Measurements from ENCODE around the gene TIGD7.

Gene TIGD7

DNA sequence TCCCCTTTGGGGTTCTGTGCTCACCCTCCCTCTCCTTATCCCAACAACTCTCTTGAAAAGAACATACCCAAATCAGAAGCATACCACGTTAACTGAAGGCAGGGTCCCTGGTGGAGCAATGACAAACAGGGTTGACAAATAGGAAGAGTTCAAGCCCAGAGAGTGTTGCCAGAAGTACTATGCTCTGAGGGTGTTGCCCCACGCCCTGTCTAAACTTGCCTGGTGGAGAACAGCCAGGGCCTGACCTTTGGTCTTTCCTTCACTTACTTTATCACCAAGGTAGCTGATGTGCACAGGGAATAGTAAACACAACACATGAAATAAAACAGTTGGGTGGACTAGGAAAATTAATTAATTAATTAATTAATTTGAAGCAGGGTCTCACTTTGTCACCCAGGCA lies 23.4 kb upstream of the TIGD7 start:
- Histone ChIP-seq H3K27me3 (ENCODE audit: insufficient read depth, low read depth, severe bottlenecking) (no peaks in the 10 kb centered on the region), H3K36me3 (no peaks in the 10 kb centered on the region), H3K27ac (no peak overlapping the region), H3K4me3 (ENCODE audit: low read depth, low read length) (no peak overlapping the region), H3K9me3 (ENCODE audit: severe bottlenecking) (no peaks in the 10 kb centered on the region)
- DNase-seq = no peak
- no peak for TF ChIP-seq CTCF (IDR thresholded peaks at IDR 0.05; ENCODE audit: low read depth, low read length)

GRCh38 chr16:3328104-3328503 lies 22.9 kb upstream of the TIGD7 start:
- H3K36me3 ChIP-seq = no peaks in the 10 kb centered on the region
- no peak overlapping the region for H3K4me3 ChIP-seq (ENCODE audit: low read depth, low read length)
- no peak for TF ChIP-seq CTCF (IDR thresholded peaks at IDR 0.05; ENCODE audit: low read depth, low read length)
- no peak for DNase-seq
- H3K9me3 ChIP-seq (ENCODE audit: severe bottlenecking) = no peaks in the 10 kb centered on the region
- H3K27ac ChIP-seq = no peak overlapping the region
- H3K27me3 ChIP-seq (ENCODE audit: insufficient read depth, low read depth, severe bottlenecking) = no peaks in the 10 kb centered on the region

DNA sequence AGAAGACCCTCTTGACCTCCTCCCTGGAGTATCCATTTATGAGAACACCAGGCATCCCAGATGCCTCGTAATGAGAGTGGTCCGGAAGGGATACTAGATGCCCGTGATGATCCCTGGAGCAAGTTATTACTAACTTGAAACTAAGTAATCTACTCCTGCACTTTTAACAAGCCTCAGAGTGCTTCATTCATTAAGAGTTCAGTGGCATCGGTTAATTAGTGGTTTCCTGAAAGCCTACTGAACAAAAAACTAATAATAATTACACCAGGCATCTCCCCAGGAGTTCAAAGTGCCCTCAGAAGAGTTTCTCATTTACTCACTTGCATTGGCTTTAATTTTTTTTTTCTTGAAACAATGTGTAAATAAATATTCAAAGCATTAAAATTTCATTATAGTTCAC lies 22.3 kb upstream of the TIGD7 start:
- H3K27me3 ChIP-seq (ENCODE audit: insufficient read depth, low read depth, severe bottlenecking) = no peaks in the 10 kb centered on the region
- no peak for DNase-seq
- no peak overlapping the region for H3K4me3 ChIP-seq (ENCODE audit: low read depth, low read length)
- no peak overlapping the region for H3K27ac ChIP-seq
- H3K9me3 ChIP-seq (ENCODE audit: severe bottlenecking) = no peaks in the 10 kb centered on the region
- no peaks in the 10 kb centered on the region for H3K36me3 ChIP-seq
- TF ChIP-seq CTCF (IDR thresholded peaks at IDR 0.05; ENCODE audit: low read depth, low read length) = no peak

DNA sequence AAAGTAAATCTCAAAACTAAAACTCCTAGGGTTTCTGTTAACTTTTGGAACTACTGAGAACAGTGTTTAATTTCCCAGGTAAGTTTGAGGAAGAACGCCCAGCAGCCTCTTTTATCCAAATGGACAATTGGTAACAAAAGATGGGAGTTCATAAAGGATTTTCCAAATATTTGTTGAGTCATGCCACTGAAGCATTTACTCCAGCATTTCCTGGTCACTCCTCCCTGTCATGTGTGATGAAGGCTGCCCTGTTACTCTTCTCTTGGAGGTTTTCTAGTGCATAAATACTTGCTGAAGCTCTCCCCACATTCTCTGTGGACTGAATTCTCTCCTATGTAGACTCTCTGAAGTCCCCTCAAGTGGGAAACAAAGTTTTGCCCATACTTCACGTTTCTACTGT lies 16.6 kb upstream of the TIGD7 start:
- Histone ChIP-seq H3K27me3 (ENCODE audit: insufficient read depth, low read depth, severe bottlenecking) (no peaks in the 10 kb centered on the region), H3K9me3 (ENCODE audit: severe bottlenecking) (peaks cover 30% of the 10 kb centered on the region), H3K27ac (no peak overlapping the region), H3K36me3 (peaks cover 21% of the 10 kb centered on the region), H3K4me3 (ENCODE audit: low read depth, low read length) (no peak overlapping the region)
- TF ChIP-seq CTCF (IDR thresholded peaks at IDR 0.05; ENCODE audit: low read depth, low read length) = no peak
- DNase-seq = no peak

DNA sequence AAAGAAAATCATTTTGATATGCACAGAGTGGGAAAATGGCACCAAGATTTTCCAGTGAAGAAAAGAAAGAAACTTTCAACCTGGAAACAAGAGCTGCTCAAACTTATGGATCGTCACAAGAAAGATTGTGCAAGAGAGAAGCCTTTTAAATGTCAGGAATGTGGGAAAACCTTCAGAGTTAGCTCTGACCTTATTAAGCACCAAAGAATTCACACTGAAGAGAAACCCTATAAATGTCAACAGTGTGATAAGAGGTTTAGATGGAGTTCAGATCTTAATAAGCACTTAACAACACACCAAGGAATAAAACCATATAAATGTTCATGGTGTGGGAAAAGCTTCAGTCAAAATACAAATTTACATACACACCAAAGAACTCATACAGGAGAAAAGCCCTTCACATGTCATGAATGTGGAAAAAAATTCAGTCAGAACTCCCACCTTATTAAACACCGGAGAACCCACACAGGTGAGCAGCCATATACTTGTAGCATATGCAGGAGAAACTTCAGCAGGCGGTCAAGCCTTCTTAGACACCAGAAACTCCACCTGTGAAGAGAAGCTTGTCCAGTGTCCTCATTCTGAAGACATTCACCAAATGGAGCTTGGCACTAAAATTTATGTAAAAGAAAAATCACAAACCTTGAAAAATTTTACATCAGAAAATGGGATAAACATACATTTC lies 12.2 kb upstream of the TIGD7 start:
- TF ChIP-seq CTCF (IDR thresholded peaks at IDR 0.05; ENCODE audit: low read depth, low read length) = no peak
- Histone ChIP-seq H3K4me3 (ENCODE audit: low read depth, low read length) (no peak overlapping the region), H3K27ac (no peak overlapping the region), H3K27me3 (ENCODE audit: insufficient read depth, low read depth, severe bottlenecking) (no peaks in the 10 kb centered on the region), H3K9me3 (ENCODE audit: severe bottlenecking) (peaks cover 45% of the 10 kb centered on the region), H3K36me3 (peaks cover 63% of the 10 kb centered on the region)
- DNase-seq = no peak

DNA sequence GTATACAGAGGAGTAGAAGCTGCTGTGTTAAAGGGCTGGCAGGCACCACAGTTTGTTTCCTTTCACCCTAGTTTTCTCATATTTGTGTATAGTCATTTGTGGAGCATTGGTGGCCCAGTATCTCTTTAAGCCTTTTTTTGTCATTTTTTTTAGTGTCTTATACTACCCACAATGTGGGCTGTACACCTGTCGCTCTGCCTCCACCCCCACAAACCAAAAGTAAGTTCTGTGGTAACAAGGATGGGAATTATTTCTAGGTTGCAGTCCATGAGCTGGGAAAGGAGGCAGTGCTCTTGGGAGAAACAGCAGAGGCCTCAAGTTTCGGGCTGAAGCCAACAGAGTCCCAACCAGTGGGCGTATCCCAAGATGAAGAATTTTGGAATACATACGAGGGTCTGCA lies 6.3 kb upstream of the TIGD7 start:
- peaks cover 13% of the 10 kb centered on the region for H3K9me3 ChIP-seq (ENCODE audit: severe bottlenecking)

More for the DNA sequence above, 6.3 kb upstream of the TIGD7 start:
- no peak overlapping the region for H3K27ac ChIP-seq
- DNase-seq = no peak
- peaks cover 77% of the 10 kb centered on the region for H3K36me3 ChIP-seq
- no peak overlapping the region for H3K4me3 ChIP-seq (ENCODE audit: low read depth, low read length)
- no peak for TF ChIP-seq CTCF (IDR thresholded peaks at IDR 0.05; ENCODE audit: low read depth, low read length)
- no peaks in the 10 kb centered on the region for H3K27me3 ChIP-seq (ENCODE audit: insufficient read depth, low read depth, severe bottlenecking)
